ENCODE measurements around the gene HNRNPDL. TPM values are rescaled to one million over a fixed set of nuclear protein-coding genes. Genes with fewer than 3 reads are reported as not detected.
A peak's percentile ranks its signal among the peaks of the same experiment; 100 is the strongest.

HNRNPDL gene
- polyA plus RNA-seq, 1 of the 3 experiments (the other 2 are of a cell fraction), result 210 TPM

DNA sequence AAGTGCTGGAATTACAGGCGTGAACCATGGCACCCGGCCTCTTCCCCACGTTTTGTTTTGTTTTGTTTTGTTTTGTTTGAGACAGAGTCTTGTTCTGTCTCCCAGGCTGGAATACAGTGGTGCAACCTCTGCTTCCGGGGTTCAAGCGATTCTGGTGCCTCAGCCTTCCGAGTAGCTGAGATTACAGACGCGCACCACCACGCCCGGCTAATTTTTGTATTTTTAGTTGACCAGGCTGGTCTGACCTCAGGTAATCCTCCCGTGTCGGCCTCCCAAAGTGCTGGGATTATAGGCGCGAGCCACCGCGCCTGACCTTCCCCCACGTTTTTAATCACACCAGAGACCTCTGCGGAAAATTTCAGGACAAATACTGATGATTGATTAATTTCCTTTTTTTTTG lies 2.3 kb upstream of the HNRNPDL start:
- DNase-seq, result no peak
- TF ChIP-seq REST (IDR thresholded peaks at IDR 0.05; ENCODE audit: low read depth, low read length), result no peak
- no peak for TF ChIP-seq TEAD4 (IDR thresholded peaks at IDR 0.05; ENCODE audit: borderline replicate concordance, insufficient read depth)
- TF ChIP-seq EP300 (IDR thresholded peaks at IDR 0.05; ENCODE audit: borderline replicate concordance in 1 of 2, low read depth in 1 of 2, low read length in 1 of 2), result no peak
- no peak for TF ChIP-seq FOXJ3 (CRISPR knock-in tag; IDR thresholded peaks at IDR 0.05)
- TF ChIP-seq SIN3A (IDR thresholded peaks at IDR 0.05; ENCODE audit: borderline replicate concordance, low read depth, low read length), result no peak
- TF ChIP-seq RFX5 (IDR thresholded peaks at IDR 0.05; ENCODE audit: low read length), result no peak
- TF ChIP-seq RAD21 (IDR thresholded peaks at IDR 0.05; ENCODE audit: low read length), result no peak
- TF ChIP-seq, protein P1, sequence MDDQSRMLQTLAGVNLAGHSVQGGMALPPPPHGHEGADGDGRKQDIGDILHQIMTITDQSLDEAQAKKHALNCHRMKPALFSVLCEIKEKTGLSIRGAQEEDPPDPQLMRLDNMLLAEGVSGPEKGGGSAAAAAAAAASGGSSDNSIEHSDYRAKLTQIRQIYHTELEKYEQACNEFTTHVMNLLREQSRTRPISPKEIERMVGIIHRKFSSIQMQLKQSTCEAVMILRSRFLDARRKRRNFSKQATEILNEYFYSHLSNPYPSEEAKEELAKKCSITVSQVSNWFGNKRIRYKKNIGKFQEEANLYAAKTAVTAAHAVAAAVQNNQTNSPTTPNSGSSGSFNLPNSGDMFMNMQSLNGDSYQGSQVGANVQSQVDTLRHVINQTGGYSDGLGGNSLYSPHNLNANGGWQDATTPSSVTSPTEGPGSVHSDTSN (IDR thresholded peaks at IDR 0.05), result no peak
- TF ChIP-seq MXI1 (IDR thresholded peaks at IDR 0.05; ENCODE audit: low read depth, low read length), result no peak
- no peak for TF ChIP-seq POLR2AphosphoS5 (IDR thresholded peaks at IDR 0.05; ENCODE audit: low read depth, low read length)
- no peak for TF ChIP-seq USF2 (IDR thresholded peaks at IDR 0.05; ENCODE audit: borderline replicate concordance, low read depth, low read length)
- TF ChIP-seq ELF1 (IDR thresholded peaks at IDR 0.05), result no peak
- TF ChIP-seq CHD2 (IDR thresholded peaks at IDR 0.05; ENCODE audit: low read length, partially characterized antibody), result no peak
- TF ChIP-seq ZBTB33 (IDR thresholded peaks at IDR 0.05; ENCODE audit: borderline replicate concordance, low read depth), result no peak
- no peak for TF ChIP-seq CTCF (IDR thresholded peaks at IDR 0.05)
- TF ChIP-seq RCOR1 (IDR thresholded peaks at IDR 0.05; ENCODE audit: low read length), result no peak
- no peak for TF ChIP-seq NRF1 (IDR thresholded peaks at IDR 0.05; ENCODE audit: low read depth, low read length)
- Histone ChIP-seq H3F3A (replicated peaks; ENCODE audit: insufficient read depth) (no peaks in the 10 kb centered on the region), H3K27ac (ENCODE audit: low read depth in 2 of 2, low read length in 1 of 2) (no peak overlapping the region), H3K9ac (no peak overlapping the region), H3K4me3 (ENCODE audit: low read depth in 2 of 2, low read length in 1 of 2) (peak overlapping the region in 1 of 2 experiments; percentile 99; a peak in 1 of 4 replicates), H3K9me3 (no peaks in the 10 kb centered on the region), H3K27me3 (ENCODE audit: insufficient read depth) (no peaks in the 10 kb centered on the region), H3K79me2 (ENCODE audit: insufficient read depth) (peaks cover 91% of the 10 kb centered on the region), H3K36me3 (replicated peaks in 1 of 2; ENCODE audit: control insufficient read depth in 1 of 2, insufficient read depth in 2 of 2, low read length in 1 of 2) (peaks cover 10 to 27% of the 10 kb centered on the region in 2 experiments), H4K20me1 (ENCODE audit: insufficient read depth) (peaks cover 51% of the 10 kb centered on the region), H3K4me1 (ENCODE audit: control insufficient read depth in 1 of 2, insufficient read depth in 2 of 2, low read depth in 1 of 2, low read length in 1 of 2) (peaks cover under 1 to 11% of the 10 kb centered on the region in 2 experiments; a peak in 3 of 4 replicates), H3K4me2 (peak overlapping the region; percentile 97; the same call in 1 of the 2 replicates), H3K9me2 (no peaks in the 10 kb centered on the region), H2AFZ (ENCODE audit: low read depth) (no peak overlapping the region)
- ChIA-PET POLR2A (no interaction called here), CTCF (no interaction called here)
- WGBS (ENCODE audit: low lambda C conversion rate), result 95% methylated on average over 18 of the region's 18 CpGs

All from SK-N-SH (cell line).